ENCODE data around the gene CACNG4.

The CACNG4 gene

GRCh38 chr17:66945147-66945835 is 19.2 kb upstream of the CACNG4 start:
- DNase-seq, result no peak

- no peak for DNase-seq
Observed at GRCh38 chr17:66946251-66946650, 18.3 kb upstream of the CACNG4 start.

GRCh38 chr17:66947311-66947710 is 17.2 kb upstream of the CACNG4 start:
- DNase-seq, result no peak

- DNase-seq, result no peak
Observed at GRCh38 chr17:66948061-66948750, 16.3 kb upstream of the CACNG4 start.

- no peak for DNase-seq
Observed at GRCh38 chr17:66949501-66949900, 15.0 kb upstream of the CACNG4 start.

GRCh38 chr17:66950325-66950724 is 14.2 kb upstream of the CACNG4 start:
- DNase-seq, result no peak

GRCh38 chr17:66950886-66951604 is 13.5 kb upstream of the CACNG4 start:
- no peak for DNase-seq

- no peak for DNase-seq
Observed at GRCh38 chr17:66951605-66951953, 12.9 kb upstream of the CACNG4 start.

- DNase-seq, result peak; percentile 85 to 95
Observed at GRCh38 chr17:66952031-66952524, 12.4 kb upstream of the CACNG4 start.

- DNase-seq, result no peak
Observed at GRCh38 chr17:66952681-66953629, 11.6 kb upstream of the CACNG4 start.

- no peak for DNase-seq
Observed at GRCh38 chr17:66953630-66954020, 10.9 kb upstream of the CACNG4 start.

GRCh38 chr17:66954632-66955031 is 9.9 kb upstream of the CACNG4 start:
- DNase-seq, result no peak

- DNase-seq, result no peak
Observed at GRCh38 chr17:66955821-66956220, 8.7 kb upstream of the CACNG4 start.

GRCh38 chr17:66956941-66957340 is 7.6 kb upstream of the CACNG4 start:
- DNase-seq, result no peak

GRCh38 chr17:66957343-66957742 is 7.2 kb upstream of the CACNG4 start:
- DNase-seq, result no peak

GRCh38 chr17:66957951-66958579 is 6.4 kb upstream of the CACNG4 start:
- DNase-seq, result no peak

GRCh38 chr17:66959641-66960375 is 4.7 kb upstream of the CACNG4 start:
- no peak for DNase-seq

GRCh38 chr17:66960613-66961012 is 3.9 kb upstream of the CACNG4 start:
- no peak for DNase-seq

- no peak for DNase-seq
Observed at GRCh38 chr17:66963521-66963908, 992 bp upstream of the CACNG4 start.

- no peak for DNase-seq
Observed at GRCh38 chr17:66964930-66965800, 658 bp downstream of the CACNG4 start.

Measured in SW 1271 (cell line).